Astrocyte (in vitro differentiated cells and primary cell): ENCODE data around the gene AGRN.
"Not testable (repeated sequence)": the region's sequence is repeated elsewhere in the genome, so short reads cannot be mapped to it uniquely, and the experiment has no call there.

Experiments used
- CTCF ChIP-seq: IDR thresholded peaks from 2 replicates; pipeline ENCODE4 v1.5.1; 2011; ENCODE audit warnings: low read depth, mild to moderate bottlenecking, inconsistent platforms, low read length, moderate library complexity; ENCODE audit not compliant: insufficient read depth
- EZH2 ChIP-seq: IDR thresholded peaks from 2 replicates; pipeline ENCODE4 v1.6.1; 2012; ENCODE audit warnings: mild to moderate bottlenecking, low read length, inconsistent platforms; ENCODE audit not compliant: insufficient read depth

GRCh38 chr1:1096136-1096535 is 76.2 kb downstream of the AGRN start:
- not testable (repeated sequence) for TF ChIP-seq CTCF, EZH2
